Naive thymus-derived CD8-positive, alpha-beta T cell (primary cell): Measurements from ENCODE around the gene ERGIC1. TPM values are rescaled to one million over a fixed set of nuclear protein-coding genes. Genes with fewer than 3 reads are reported as not detected.
A peak's percentile ranks its signal among the peaks of the same experiment; 100 is the strongest.

Experiments used
- ATAC-seq, 2 donors: fragments of 150-1000 bp; cut with Tn5 transposase in 1 of 2; sonication (Bioruptor Pico), chemical (Tn5 transposase) in 1 of 2; 1 replicate in 1 of 2; 2 replicates in 1 of 2; pipeline ENCODE4 v1.10.0; 2021; ENCODE audit warnings: mild to moderate bottlenecking in 2 of 2, moderate library complexity in 2 of 2
- POLR2A ChIA-PET: fragments of 350-600 bp; sonication (Branson Sonifier 250); formaldehyde crosslinking; loops from one replicate; lab custom pipeline; 2021; ENCODE audit warnings: antibody characterized with exemption; lab: Charles Lee
- DNase-seq, 10 donors: peaks; one replicate each; pipeline versions ENCODE4 v3.0.0 to v3.0.0-alpha.2; 2020 to 2022
- H3K27ac Mint-ChIP-seq, 10 donors: one replicate each; pipeline ENCODE4 v1.8.0; 2020 to 2022; ENCODE audit warnings: mild to moderate bottlenecking in 10 of 10, mixed read lengths in 10 of 10, moderate library complexity in 4 of 10, inconsistent platforms in 1 of 10
- H3K27me3 Mint-ChIP-seq, 5 donors: one replicate each; pipeline ENCODE4 v1.8.0; 2021 to 2022; ENCODE audit warnings: mixed read lengths in 5 of 5
- H3K36me3 Mint-ChIP-seq, 3 donors: one replicate each; pipeline ENCODE4 v1.8.0; 2020 to 2022; ENCODE audit warnings: mixed read lengths in 3 of 3, mild to moderate bottlenecking in 2 of 3, inconsistent platforms in 1 of 3
- H3K4me1 Mint-ChIP-seq, 4 donors: one replicate each; pipeline ENCODE4 v1.8.0; 2021 to 2022; ENCODE audit warnings: mixed read lengths in 4 of 4
- H3K4me3 Mint-ChIP-seq, 10 donors: one replicate each; pipeline ENCODE4 v1.8.0; 2020 to 2022; ENCODE audit warnings: mild to moderate bottlenecking in 10 of 10, mixed read lengths in 10 of 10, moderate library complexity in 6 of 10, inconsistent platforms in 1 of 10
- H3K9me3 Mint-ChIP-seq, 9 donors: one replicate each; pipeline ENCODE4 v1.8.0; 2020 to 2022; ENCODE audit warnings: mixed read lengths in 9 of 9, mild to moderate bottlenecking in 3 of 9, inconsistent platforms in 1 of 9, moderate library complexity in 1 of 9
- polyA plus RNA-seq, 3 donors: library from polyadenylated mRNA; unstranded; fragments of 300-500 nt; fragmentation: Illumina TruSeq; gene quantifications; one replicate each; pipeline ENCODE4 v1.2.3, GENCODE V29; 2021
- total RNA-seq, 8 experiments: library from RNA in 2 of 8; stranded (reverse) in 2 of 8; gene quantifications; one replicate each; pipeline ENCODE4 v1.2.3 and lab custom pipeline; 2021 to 2026

Gene ERGIC1
- total and polyA plus RNA-seq, 5 experiments from 2014 or later, result 18.4 to 74.4 (median 23.8) TPM

- Mint-ChIP-seq H3K4me3 (no peak overlapping the region), H3K27me3 (no peaks in the 10 kb centered on the region), H3K4me1 (peaks cover 13 to 40% (median 29%) of the 10 kb centered on the region in 4 donors), H3K9me3 (no peaks in the 10 kb centered on the region), H3K27ac (peak overlapping the region in 6 of 10 donors; percentile 39 to 80 (median 62)), H3K36me3 (peaks cover 0 to 53% (median 11%) of the 10 kb centered on the region in 3 donors)
- POLR2A ChIA-PET, result interaction anchor here (0.7 to 1.0 kb wide), 2 partner anchors 145 to 422 kb away, joined by 3 read pairs; partner anchors contain the start of gene DUSP1
- DNase-seq (no peak), ATAC-seq (no peak)
Observed at GRCh38 chr5:172915514-172915913, 81.5 kb downstream of the ERGIC1 start.

DNA sequence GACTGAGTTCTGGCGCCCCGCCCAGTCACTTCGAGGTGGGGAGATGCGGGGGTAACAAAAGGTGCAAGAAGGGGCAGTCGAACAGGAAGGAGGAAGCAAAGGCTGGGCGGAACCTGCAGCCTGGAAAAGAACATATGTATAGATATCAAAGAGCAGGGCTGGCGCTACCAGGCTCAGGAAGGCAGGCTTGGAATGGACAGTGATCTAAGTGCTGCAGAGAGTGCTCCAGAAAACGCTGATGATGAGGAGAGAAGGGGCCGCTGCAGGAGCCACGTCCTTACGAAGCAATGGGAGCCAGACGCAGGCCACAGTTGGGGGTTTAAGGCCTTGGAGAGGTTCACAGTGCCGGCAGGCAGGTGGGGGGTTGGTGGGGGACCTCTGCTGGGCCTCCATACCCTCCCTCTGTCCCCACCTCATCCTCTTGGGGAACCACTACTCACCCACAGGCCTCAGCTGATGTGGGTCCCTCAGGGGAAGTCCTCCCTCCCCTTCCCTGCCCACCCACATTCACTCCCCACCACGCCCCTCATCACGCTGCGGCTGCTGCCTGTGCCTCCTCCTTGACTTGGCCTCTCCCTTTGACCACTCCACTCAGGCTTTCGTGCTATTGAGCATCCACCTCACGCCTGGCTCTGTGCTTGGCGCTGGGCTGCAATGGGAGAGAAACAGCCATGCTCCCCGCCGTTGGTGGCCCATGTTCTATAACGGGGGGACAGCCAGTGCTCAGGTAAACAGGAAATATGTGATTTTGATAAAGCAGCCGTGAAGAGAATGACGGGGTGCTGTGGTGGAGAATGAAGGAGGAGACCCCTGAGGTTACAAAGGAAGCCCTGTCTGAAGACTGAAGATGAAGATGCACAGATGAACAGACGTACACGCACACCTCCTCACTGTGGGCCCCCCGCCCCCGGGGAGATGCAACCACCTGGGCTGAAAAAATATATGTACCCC, 84.6 kb downstream of the ERGIC1 start:
- Mint-ChIP-seq H3K4me3 (peak overlapping the region; percentile 78 to 94 (median 88)), H3K36me3 (peaks cover 0 to 28% (median 13%) of the 10 kb centered on the region in 3 donors), H3K9me3 (no peaks in the 10 kb centered on the region), H3K27ac (peak overlapping the region; percentile 89 to 100 (median 100)), H3K4me1 (peaks cover 15 to 35% (median 32%) of the 10 kb centered on the region in 4 donors), H3K27me3 (no peaks in the 10 kb centered on the region)
- POLR2A ChIA-PET, result interaction anchor here (1.2 to 2.6 kb wide), 3 partner anchors 141 to 148 kb away, joined by 4 to 14 read pairs (median 6); partner anchors contain the start of gene DUSP1
- ATAC-seq (peak; percentile 79 to 82), DNase-seq (peak; percentile 42 to 92 (median 84))

GRCh38 chr5:172919525-172920446, 85.7 kb downstream of the ERGIC1 start:
- POLR2A ChIA-PET, result interaction anchor here (1.2 to 2.6 kb wide), 3 partner anchors 142 to 149 kb away, joined by 4 to 14 read pairs (median 6); partner anchors contain the start of gene DUSP1
- Mint-ChIP-seq H3K36me3 (peaks cover 0 to 33% (median 18%) of the 10 kb centered on the region in 3 donors), H3K4me3 (peak overlapping the region; percentile 4 to 94 (median 88)), H3K9me3 (no peaks in the 10 kb centered on the region), H3K27me3 (no peaks in the 10 kb centered on the region), H3K4me1 (peaks cover 15 to 35% (median 32%) of the 10 kb centered on the region in 4 donors), H3K27ac (peak overlapping the region; percentile 89 to 100 (median 100))
- DNase-seq (no peak), ATAC-seq (no peak)

- no peaks in the 10 kb centered on the region for H3K27me3 Mint-ChIP-seq
- peak overlapping the region in 8 of 10 donors; percentile 58 to 100 (median 93) for H3K27ac Mint-ChIP-seq
- DNase-seq (no peak), ATAC-seq (no peak)
- POLR2A ChIA-PET, result interaction anchor here (2.6 kb wide), 1 partner anchor 150 kb away, joined by 14 read pairs; the partner anchor contains the start of gene DUSP1
- H3K9me3 Mint-ChIP-seq, result no peaks in the 10 kb centered on the region
- H3K4me1 Mint-ChIP-seq, result peaks cover 15 to 35% (median 32%) of the 10 kb centered on the region in 4 donors
- H3K36me3 Mint-ChIP-seq, result peaks cover 0 to 30% (median 18%) of the 10 kb centered on the region in 3 donors
- H3K4me3 Mint-ChIP-seq, result peak overlapping the region in 1 of 10 donors; percentile 33
Observed at GRCh38 chr5:172920447-172920849, 86.4 kb downstream of the ERGIC1 start.

GRCh38 chr5:172920995-172921394, 86.9 kb downstream of the ERGIC1 start:
- no peak for ATAC-seq
- POLR2A ChIA-PET, result interaction anchor here (1.2 to 2.6 kb wide), 2 partner anchors 10 to 150 kb away, joined by 3 to 14 read pairs; partner anchors contain the start of gene DUSP1
- Mint-ChIP-seq H3K36me3 (peaks cover 0 to 30% (median 14%) of the 10 kb centered on the region in 3 donors), H3K9me3 (no peaks in the 10 kb centered on the region), H3K27me3 (no peaks in the 10 kb centered on the region), H3K4me1 (peaks cover 14 to 35% (median 32%) of the 10 kb centered on the region in 4 donors), H3K4me3 (peak overlapping the region in 1 of 10 donors; percentile 15), H3K27ac (peak overlapping the region in 7 of 10 donors; percentile 59 to 100 (median 77))
- DNase-seq, result no peak

DNA sequence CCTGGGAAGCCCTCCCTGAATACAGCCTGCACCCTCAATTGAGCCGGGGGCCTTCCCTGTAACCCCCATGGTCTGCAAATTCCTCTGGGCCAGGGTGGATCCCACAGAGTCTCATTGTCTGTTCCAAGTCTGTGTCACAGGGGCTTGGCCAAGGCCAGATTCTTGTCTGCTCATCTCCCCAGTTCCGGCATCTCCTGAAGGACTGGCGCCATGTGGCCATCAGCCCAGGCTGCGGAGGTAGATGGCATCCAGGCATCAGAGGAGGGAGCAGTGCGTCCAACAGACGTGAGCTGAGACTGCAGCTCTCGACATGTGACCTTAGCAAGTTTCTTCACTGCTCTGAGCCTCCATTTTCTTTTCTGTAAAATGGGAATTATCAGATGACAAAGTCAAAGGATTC, 87.9 kb downstream of the ERGIC1 start:
- peaks cover 15 to 33% (median 29%) of the 10 kb centered on the region in 4 donors for H3K4me1 Mint-ChIP-seq
- DNase-seq, result no peak

DNA sequence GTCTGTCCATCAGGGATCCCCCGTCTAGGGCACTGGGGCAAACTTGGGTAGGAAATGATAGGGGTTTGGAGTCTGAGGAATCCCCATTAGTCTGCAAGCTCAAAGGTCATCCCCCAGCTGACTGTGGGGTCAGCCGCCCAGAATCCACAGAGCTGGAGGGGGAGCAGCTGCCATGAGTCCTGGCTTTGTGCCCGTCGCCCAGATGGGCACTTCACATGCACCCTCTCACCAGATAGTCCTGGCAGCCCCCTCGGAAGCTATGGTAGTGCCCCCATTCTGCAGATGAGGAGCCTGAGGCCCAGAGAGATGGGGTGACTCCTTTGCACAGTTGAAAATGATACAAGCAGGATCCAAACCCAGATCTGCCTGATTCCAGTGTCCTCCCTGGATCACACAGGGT, 89.5 kb downstream of the ERGIC1 start:
- peak overlapping the region in 5 of 10 donors; percentile 37 to 80 (median 62) for H3K27ac Mint-ChIP-seq
- DNase-seq (no peak), ATAC-seq (no peak)
- no peaks in the 10 kb centered on the region for H3K9me3 Mint-ChIP-seq
- POLR2A ChIA-PET, result no interaction called here
- H3K4me3 Mint-ChIP-seq, result no peak overlapping the region
- peaks cover 0 to 44% (median 14%) of the 10 kb centered on the region in 3 donors for H3K36me3 Mint-ChIP-seq
- no peaks in the 10 kb centered on the region for H3K27me3 Mint-ChIP-seq
- peaks cover 11 to 18% (median 14%) of the 10 kb centered on the region in 4 donors for H3K4me1 Mint-ChIP-seq

More for the DNA sequence above, 87.9 kb downstream of the ERGIC1 start:
- POLR2A ChIA-PET, result interaction anchor here (1.2 kb wide), 1 partner anchor 9 kb away, joined by 3 read pairs; no protein-coding TSS in a partner anchor
- no peak for ATAC-seq
- Mint-ChIP-seq H3K27ac (peak overlapping the region in 7 of 10 donors; percentile 70 to 100 (median 80)), H3K27me3 (no peaks in the 10 kb centered on the region), H3K36me3 (peaks cover 0 to 32% (median 11%) of the 10 kb centered on the region in 3 donors), H3K4me3 (no peak overlapping the region), H3K9me3 (no peaks in the 10 kb centered on the region)

DNA sequence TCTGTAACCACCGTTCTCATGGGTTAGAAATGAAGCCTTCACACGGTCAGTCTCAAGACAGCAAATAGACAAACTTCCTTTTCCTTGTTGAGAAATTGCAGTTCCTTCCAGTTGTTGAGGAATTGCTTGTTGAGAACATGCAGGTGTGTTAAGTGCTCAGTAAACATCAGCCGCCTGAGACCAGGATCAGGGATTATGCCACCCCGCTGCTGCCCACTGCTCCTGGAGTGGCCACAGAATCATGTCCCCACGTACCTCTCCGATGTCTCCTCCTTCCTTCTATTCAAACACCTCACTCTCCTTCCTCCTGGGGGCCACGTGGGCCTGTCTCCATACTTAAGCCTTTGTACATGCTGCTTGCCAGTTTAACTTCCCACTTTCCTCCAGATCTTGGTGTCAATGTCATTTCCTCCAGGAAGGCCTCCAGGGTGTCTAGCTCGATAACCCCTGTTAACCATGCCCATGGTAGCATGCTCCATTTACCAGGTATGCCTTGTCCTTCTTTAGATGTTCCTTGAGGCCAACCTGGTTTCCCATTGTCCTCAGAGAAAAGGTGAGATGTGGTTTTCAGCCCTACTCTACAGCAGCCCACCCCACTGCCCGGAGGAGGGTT, 91.4 kb downstream of the ERGIC1 start:
- DNase-seq (no peak), ATAC-seq (no peak)
- Mint-ChIP-seq H3K36me3 (peaks cover 0 to 50% (median 14%) of the 10 kb centered on the region in 3 donors), H3K9me3 (no peaks in the 10 kb centered on the region), H3K4me3 (no peak overlapping the region), H3K27me3 (no peaks in the 10 kb centered on the region), H3K27ac (peak overlapping the region in 7 of 10 donors; percentile 15 to 84 (median 68)), H3K4me1 (peaks cover 0 to 6% (median 4%) of the 10 kb centered on the region in 4 donors)
- POLR2A ChIA-PET, result interaction anchor here (1.6 kb wide), 1 partner anchor 153 kb away, joined by 3 read pairs; no protein-coding TSS in a partner anchor

DNA sequence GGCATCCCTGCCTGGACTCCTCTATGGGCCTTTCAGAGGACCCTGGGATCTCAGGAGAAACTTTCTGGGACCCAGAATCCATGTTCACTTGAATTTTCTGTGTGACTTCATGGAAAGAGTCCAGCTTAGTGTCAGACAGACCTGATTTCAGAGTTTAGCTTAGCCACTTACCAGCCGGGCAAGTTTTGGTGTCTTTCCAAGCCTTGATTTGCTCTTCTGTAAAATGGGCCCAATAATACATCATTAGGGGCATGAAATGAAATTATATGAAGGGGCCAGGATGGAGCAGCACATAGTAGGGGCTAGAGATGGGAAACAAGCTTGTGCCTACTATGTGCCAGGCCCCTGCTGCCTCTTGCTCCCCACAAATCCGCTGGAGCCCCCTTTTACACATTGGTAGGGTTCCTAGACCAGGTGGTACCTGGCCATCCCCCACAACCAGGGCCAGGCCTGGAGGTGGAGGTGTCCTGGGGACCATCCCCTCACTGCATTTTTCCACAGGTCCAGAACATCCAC, 92.0 kb downstream of the ERGIC1 start:
- Mint-ChIP-seq H3K4me1 (peaks cover 0 to 6% (median 2%) of the 10 kb centered on the region in 4 donors), H3K27ac (peak overlapping the region in 2 of 10 donors; percentile 82 to 84), H3K27me3 (no peaks in the 10 kb centered on the region), H3K4me3 (no peak overlapping the region), H3K9me3 (no peaks in the 10 kb centered on the region), H3K36me3 (peaks cover 0 to 52% (median 14%) of the 10 kb centered on the region in 3 donors)
- no peak for DNase-seq
- POLR2A ChIA-PET, result no interaction called here
- no peak for ATAC-seq

DNA sequence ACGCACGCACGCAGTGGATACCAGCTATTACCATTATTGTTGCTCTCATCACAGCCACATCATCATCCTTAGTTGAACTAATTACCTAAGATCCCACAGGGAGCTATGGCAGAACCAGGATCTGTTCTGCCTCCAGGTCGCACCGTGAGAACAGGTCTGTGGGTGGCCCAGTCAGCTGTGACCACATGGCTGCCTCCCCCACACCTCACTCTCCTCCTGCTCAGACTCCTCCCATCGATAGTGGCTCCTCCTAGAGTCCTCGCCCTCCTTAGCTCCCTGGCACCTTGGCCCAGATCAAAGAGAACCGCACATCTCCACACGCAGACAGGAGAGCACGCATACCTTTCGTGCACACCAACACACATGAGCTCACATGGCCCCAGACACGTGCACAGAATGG, 92.7 kb downstream of the ERGIC1 start:
- H3K27me3 Mint-ChIP-seq, result no peaks in the 10 kb centered on the region
- peaks cover 0 to 4% (median 2%) of the 10 kb centered on the region in 4 donors for H3K4me1 Mint-ChIP-seq
- H3K4me3 Mint-ChIP-seq, result peak overlapping the region in 1 of 10 donors; percentile 19
- no peak for DNase-seq
- no peaks in the 10 kb centered on the region for H3K9me3 Mint-ChIP-seq
- H3K36me3 Mint-ChIP-seq, result peaks cover 0 to 52% (median 14%) of the 10 kb centered on the region in 3 donors
- ATAC-seq, result no peak
- POLR2A ChIA-PET, result interaction anchor here (0.7 to 1.0 kb wide), 2 partner anchors 154 to 157 kb away, joined by 3 to 4 read pairs; no protein-coding TSS in a partner anchor
- peak overlapping the region in 5 of 10 donors; percentile 64 to 87 (median 82) for H3K27ac Mint-ChIP-seq

GRCh38 chr5:172929371-172929838, 95.4 kb downstream of the ERGIC1 start:
- no peak for DNase-seq
- POLR2A ChIA-PET, result interaction anchor here (0.6 kb wide), 1 partner anchor 30 kb away, joined by 3 read pairs; the partner anchor contains the start of gene RPL26L1
- ATAC-seq, result no peak
- no peaks in the 10 kb centered on the region for H3K27me3 Mint-ChIP-seq
- H3K9me3 Mint-ChIP-seq, result no peaks in the 10 kb centered on the region
- H3K36me3 Mint-ChIP-seq, result peaks cover 0 to 50% (median 8%) of the 10 kb centered on the region in 3 donors
- no peak overlapping the region for H3K4me3 Mint-ChIP-seq
- peak overlapping the region in 7 of 10 donors; percentile 1 to 70 (median 32) for H3K27ac Mint-ChIP-seq
- peaks cover 6 to 9% (median 6%) of the 10 kb centered on the region in 4 donors for H3K4me1 Mint-ChIP-seq
